ENCODE data around the gene DKC1.

Gene DKC1

GRCh38 chrX:154737136-154737535, 25.5 kb upstream of the DKC1 start:
- DNase-seq (ENCODE audit: low read depth) = no peak

DNA sequence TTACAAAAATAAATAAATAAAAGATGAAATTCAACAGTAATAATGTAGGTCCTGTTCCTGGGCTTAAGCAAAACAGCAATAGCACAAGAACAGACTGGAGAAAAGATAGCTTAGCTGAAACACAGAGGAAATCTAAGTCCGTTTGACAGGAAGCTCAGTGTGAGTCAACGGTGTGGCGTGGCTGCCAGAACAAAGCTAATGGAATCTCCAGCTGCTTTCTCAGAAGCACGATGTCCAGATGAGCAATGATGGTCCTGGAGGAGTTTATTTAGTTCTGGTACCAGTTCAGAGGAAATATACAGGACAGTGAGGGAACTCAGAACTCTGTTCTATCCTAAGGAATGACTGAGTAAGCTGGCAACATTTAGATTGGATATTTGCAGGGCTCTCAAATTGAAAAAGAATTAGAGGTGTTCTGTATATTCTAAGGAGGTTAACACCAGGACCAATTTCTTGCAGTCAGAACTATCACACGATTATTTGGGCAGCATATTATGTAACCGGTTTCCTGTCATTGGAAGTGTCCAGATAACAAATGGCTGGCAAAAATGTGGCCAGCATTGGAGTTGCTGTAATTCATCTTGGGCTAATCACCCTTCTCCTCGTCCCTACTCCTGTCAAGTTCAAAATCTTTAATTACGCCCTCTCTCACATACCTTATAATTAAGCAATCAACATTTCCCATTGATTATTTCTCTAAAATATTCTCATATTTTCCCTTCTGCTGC, 24.5 kb upstream of the DKC1 start:
- DNase-seq (ENCODE audit: low read depth) = no peak

DNA sequence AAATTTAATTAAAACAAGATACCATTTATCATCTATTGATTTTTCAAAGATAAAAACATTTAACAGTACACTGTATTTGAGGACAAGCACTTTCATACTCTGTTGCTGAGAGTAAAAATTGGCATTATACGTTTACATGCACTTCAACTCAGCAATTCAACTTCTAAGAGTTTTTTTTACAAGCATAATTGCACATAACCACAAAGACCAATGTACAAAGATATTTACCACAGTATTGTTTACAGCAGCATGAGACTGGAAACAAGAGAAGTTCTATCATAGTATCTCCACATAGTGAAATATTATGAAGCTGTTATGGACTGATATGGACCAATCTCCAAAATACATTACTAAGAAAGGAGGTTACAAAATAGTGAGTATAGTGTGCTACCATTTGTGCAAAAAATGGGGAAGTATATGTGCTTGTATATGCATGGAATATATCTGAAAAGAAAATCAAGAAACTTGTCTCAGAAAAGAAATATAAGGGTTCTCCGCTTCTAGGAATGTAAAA, 22.7 kb upstream of the DKC1 start:
- no peak for DNase-seq (ENCODE audit: low read depth)

- no peak for DNase-seq (ENCODE audit: low read depth)
Measured at GRCh38 chrX:154742613-154743012, 20.1 kb upstream of the DKC1 start.

DNA sequence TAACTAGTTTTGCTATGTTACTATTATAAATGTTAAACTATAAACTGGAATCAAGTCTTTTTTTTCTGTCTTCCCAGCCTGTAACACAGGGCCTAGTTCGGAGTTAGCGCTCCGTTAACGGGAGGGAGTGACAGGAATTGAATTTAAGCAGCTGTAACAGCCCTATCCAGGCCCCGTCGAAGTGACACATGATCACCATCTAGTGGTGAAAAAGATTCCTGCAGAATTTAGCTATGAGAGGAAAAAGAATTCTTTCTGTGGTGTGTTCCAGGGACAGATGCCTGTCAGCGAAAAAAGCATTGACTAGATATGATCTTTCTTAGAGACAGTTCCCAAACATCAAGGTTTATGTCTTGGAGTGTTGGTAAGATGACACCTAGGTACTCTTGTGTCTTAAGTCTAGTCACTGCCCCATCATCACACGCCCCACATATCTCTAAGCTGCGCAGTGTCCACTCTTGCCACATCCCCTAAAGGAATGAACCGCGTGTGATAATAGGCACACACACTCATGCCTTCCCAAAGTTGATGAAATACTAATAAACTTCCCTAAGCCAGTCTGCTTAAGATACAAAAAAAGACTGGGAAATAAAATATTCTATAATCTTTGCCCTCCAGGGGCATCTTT, 13.8 kb upstream of the DKC1 start:
- peak; percentile 33 for DNase-seq (ENCODE audit: low read depth)

GRCh38 chrX:154749856-154750255, 12.8 kb upstream of the DKC1 start:
- DNase-seq (ENCODE audit: low read depth) = no peak

DNA sequence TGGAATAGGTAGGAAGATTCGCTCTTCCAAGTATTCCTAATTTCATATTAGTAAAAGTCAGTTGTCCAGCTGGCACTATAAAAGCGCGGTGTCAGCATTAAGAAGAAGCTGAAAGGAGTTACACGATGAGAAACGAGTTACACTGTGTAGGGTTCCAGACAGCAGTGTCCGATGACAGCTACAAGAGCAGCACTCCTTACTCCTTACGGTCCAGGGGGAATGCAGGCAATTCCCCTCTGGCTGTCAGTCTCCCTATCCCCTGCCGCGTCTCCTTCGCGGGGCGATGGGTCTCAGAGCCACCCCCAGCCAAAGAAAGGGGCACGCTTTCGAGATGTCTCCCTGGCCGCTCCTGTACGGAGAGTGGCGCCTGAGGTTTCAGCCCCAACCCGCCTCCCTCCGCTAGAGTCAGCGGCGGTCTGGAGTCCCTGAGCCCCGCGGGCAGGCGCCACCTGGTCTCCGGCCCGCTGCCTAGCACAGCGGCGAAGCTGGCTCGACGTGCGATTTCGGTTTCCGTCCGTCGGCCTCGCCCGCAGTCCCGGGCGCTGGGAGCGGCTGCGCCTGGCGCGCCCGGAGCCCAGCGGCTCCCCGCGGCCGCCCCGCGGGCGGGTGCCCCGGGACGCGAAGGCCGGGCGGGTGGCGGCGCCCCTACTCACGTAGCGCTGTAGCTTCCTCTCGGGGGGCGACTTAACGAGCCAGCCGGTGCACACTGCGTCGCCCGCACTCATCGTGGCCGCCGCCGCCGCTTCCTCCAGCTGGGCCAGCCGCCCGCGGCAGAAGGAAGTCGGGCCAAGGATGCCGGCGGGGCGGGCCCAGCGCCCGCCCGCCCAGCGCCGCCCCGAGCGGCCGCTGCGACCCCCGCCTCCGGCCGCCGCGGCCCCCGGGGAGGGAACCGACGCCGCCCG, 12.1 kb upstream of the DKC1 start, which contains the start of gene GAB3:
TSS of gene GAB3 (minus strand) at position 777 of the 902 bp plus-strand sequence. CDS start at position 725, 52 bp downstream.
- DNase-seq (ENCODE audit: low read depth) = no peak

DNA sequence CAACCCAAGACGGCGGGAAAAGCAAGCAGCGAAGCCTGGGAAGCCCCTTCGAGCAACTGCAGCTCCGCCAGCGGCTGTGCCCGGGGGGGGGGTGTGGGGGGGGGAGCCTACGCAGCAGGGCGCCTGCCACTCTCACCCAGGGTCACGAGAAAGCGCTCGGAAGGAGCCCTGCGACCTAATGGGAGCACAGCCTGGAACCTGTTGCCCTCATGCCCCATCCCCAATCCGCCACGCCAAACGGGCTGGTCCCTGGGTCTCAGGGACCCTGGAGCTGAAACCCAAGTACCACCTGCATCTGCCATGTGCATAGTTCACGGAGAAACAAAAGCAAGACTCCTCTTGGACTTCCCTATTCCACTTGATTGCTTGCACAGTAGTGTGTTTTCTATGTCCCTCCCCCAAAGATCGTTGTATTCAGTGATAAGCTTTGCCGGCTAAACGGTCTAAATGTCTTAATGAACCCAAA, 11.4 kb upstream of the DKC1 start:
- DNase-seq (ENCODE audit: low read depth) = no peak

DNA sequence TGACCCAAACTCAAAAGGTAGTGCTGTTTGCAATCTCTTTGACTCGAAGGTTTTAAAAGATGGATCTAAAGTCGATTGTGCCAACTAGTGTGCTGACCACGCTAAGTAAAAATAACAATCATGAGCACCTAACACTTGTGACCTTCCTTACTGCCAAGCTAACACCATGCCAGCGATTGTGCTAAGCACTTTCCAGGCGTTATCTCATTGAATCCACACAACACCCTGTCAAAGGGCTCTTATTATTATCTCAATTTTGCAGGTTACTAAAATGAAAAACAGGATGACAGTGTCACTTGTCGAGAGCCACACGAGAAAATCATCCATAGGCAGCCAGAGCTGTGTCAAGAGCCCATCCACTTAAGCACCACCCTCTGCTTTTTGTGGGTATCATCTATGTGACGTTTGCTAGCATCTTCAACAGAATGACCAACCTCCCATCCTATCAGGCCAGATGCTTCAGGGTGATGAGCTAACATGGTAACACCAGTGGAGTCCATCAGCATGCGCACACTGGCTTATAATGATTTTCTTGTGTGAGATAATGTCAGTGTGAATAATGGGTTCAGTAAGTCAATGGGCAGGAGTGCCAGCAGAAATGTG, 10.9 kb upstream of the DKC1 start:
- DNase-seq (ENCODE audit: low read depth) = no peak

GRCh38 chrX:154758696-154759095, 4.0 kb upstream of the DKC1 start:
- DNase-seq (ENCODE audit: low read depth) = no peak

DNA sequence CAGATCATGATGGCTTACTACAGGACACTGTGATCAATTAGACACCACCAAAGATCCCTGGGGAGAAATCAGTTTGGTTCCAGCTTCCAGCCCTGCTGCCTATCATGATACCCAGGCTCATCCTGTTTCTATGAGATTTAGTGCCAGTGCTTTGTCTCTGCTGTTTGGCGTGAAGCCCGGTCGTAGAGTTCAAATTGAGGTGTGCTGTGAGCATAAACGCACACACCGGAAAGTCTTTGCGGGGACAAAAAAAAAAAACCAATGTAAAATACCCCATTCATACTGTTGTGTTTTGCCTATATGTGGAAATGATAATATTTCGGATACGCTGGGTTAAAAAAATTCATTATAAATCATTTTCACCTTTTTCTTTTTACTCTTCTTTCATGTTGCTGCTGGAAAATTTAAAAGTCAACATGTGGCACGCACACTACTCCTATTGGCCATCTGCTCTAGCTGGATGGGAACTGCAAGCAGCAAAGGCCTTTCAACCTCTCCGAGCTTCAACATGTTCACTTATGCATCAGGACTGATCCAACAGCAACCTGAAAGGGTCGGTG, 607 bp upstream of the DKC1 start:
- DNase-seq (ENCODE audit: low read depth) = no peak

- DNase-seq (ENCODE audit: low read depth) = no peak
Measured at GRCh38 chrX:154774622-154775021, 12.0 kb downstream of the DKC1 start.

GRCh38 chrX:154775419-154776349, 13.0 kb downstream of the DKC1 start:
- no peak for DNase-seq (ENCODE audit: low read depth)

DNA sequence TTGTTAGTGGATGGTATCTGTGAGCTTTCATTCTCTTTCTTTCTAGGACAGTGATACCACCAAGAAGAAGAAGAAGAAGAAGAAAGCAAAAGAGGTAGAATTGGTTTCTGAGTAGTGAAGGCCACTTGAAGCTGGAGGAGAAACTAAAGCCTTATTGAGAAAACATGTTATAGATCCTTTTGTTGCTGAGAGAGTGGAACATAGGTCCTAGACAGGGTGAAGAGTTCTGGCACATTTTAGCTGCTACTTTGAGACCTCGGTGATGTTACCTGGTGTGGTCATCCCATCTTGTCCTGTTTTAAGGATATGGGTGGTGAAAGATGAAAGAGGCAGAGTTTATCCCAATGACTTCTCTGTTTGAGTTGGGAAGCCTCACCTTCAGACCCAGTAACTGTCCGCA, 14.1 kb downstream of the DKC1 start:
- DNase-seq (ENCODE audit: low read depth) = no peak

DNA sequence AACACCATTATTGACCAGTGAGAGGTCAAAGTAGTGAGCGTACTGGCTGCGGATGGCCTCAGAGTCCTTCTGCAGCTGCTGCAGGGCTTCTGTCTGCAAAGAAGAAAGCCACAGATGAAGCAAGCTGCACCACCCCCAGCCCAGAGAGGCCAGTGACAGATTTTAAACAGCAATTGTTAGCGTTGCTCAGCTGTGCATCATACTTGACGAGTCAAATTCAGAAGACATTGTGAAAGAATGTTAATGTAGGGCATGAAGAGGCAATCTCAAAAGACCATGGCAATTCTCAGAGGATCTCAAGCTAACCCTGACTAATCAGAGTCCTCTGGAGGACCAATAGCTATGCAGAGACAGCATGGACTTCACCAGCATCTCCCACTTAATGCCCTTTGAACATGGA, 16.6 kb downstream of the DKC1 start:
- no peak for DNase-seq (ENCODE audit: low read depth)

- no peak for DNase-seq (ENCODE audit: low read depth)
Measured at GRCh38 chrX:154780968-154781367, 18.3 kb downstream of the DKC1 start.

DNA sequence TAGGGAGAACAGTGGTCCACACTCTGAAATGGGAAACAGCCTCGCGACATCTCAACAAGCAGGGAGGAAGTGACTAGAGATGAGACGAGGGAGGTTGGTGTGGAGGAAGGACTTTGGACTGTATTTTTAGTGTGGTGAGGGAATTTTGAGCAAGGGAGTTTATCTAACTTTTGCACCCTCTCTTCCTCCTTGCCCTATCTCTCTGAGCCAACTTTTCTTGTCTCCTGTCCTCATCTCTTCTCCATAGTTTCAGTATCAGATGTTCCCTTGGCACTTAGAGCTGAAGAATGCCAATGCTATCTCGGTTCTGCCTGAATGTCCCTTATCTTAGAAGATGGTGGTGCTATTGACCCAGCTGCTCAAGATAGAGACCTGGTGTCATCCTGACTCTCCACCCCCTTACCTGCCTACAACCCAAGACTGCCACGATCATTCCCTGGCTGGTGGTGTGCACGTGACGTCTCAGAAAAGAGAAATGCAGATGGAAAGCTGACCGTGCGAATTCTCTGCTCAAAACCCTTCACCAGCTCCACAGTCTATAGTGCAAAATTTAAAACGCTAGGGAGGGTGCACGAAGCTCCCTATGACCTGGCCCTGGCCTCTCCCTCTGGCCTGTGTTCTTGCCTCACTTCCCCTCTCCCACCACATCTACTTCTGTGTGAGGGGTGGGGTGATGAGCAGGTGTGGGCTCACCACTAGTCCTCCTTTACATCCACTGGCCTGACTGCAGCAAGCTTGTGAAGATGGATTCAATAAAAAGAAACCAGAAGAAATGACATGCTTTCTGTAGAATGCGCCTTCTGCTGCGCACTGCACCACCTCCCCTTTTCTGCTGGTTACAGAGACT, 21.7 kb downstream of the DKC1 start:
- DNase-seq (ENCODE audit: low read depth) = no peak

- no peak for DNase-seq (ENCODE audit: low read depth)
Measured at GRCh38 chrX:154785716-154786115, 23.1 kb downstream of the DKC1 start.

DNA sequence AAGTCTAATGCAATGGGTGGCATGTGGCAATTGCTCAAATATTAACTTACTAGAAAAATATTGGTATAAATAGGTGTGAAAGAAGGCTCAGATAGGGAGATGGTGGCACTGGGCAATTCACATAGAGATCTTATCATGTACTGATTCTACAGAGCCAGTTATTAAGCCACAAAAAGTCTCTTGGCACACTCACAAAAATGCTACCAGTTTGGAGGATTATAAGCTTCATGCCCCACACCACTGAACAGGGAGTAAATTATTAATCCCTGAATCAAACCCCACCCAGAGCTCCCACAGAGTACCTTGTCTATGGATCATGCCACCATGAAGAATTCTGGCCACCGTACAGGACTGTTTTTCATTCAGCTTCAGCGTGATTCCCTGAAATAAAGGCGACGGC, 28.8 kb downstream of the DKC1 start:
- no peak for DNase-seq (ENCODE audit: low read depth)

DNA sequence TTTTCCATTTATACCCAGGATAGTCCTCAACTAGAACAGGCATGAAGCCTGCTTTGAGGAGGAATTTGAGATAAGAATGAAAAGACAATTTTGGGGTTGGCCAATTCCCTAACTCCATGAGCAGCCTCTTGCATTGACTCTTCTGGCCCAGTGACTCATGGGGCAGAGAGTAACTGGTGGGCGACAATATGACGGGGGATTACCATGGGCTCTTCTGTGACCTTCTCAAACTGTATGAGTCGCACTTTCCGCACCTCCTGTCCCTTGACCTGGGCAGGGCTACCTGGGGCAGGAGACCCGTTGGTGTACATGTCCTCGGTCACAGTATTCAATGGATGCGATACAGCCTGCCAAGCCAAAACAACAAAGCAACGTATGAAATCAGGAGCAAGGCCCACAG, 29.3 kb downstream of the DKC1 start:
- DNase-seq (ENCODE audit: low read depth) = no peak

Measured in activated gamma-delta T cell treated with anti-CD3 and anti-CD28 coated beads, Interleukin-2, amount 50 U/mL, for 16 hours (primary cell).